IPS DF 4.7 (cell line): Measurements from ENCODE around the gene SETD7.

Experiments used
- DNase-seq: peaks from one replicate; pipeline ENCODE4 v3.0.0-alpha.2; 2013; ENCODE audit warnings: low spot score; ENCODE audit errors: extremely low read depth

Gene SETD7

DNA sequence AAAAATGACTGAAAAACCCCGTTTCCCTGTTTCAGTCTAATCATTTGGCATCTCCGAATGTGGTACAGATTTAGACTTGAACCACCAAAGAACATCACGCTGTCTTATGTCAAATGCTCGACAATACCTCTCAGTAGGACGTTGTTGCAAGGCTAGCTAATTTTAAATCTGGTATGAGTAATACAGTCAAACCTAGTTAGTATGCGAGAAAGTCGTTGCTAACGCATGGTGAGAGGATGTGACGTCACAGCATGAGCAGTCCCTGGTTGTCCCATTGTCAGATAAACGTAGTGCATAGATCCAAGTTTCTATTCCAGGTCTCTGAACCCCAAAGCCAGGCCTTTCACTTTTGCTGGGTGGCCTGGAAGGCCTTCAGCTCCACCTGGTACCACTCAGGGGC, 44.7 kb downstream of the SETD7 start:
- DNase-seq: no peak

DNA sequence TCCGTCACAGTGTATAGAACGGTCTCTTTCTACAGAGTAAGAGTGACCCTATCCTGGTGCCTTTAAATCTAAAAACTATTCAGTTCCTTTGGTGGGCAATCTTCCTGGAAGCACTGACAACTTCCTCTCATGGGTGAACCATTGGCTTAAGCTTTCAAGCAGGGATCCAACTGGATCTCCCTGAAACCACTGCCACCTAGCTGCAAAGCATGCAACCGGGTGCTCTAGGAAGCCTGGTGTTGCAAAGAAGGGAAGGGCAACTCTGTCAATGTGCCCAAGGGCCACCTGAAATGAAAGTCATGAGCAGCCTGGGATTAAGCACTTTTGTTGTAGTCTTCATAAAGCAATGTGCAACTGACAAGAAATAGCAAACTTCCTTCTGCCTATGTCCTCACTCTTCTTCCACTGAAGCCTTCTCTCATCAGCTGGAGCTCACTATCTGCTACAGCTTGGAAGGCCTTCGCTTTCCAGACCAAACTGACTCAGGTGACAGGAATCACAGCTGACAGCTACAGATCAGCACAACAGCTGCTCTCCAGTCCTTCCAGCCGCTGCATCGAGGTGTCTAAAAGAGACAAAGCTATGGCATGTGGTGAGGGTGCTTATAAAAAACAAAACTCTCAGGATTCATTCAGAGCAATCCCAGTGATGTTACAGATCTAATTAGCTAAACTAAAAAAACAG, 46.1 kb downstream of the SETD7 start:
- no peak for DNase-seq

DNA sequence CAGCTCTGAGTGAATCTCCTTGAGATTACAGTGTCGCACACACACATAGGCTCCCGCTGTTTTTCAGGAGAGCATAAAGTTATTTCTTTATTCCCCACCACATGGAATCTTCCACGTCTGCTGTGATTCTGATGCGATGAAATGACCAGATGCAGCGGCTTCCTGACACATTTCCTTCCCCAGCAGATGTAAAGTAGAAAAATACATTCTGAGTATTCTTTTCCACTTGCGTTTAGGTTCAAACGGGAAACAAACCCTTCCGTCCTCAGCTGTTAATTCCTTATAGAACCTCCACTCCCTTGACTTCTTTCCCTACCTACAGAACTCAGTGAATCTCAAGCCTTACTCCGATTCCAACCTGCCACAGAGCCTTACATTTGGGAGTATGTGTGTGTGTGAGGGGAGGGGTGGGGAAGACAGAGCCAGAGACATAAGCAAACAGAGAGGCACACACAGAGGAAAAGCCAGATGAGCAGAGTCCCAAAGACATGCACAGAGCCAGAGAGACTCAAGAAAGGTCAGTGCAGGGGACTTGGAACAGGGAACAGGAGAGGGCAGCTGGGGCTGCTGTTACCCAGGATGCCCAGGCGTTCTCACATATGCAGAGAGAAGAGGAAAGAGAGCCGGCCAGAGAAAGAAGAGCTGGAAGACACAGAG, 47.3 kb downstream of the SETD7 start:
- DNase-seq: no peak

DNA sequence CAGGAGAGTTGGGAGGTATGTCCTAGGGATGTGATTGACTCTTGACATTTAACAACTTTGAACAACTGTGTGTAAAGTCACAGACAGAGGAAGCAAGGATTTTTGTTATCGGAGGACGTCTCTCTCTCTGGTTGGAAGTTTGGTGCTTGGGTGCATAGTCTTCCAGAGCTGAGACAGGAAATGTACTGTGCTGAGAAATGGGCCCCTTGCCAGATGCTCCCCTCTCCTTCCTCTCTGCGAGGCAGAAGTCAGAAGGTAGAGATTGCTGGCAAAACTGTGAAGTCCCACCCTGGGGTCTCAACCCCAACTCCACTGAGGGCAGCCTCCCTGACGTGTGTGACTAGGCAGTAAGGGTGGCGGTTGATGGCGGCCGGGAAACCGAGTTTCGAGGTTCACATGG, 49.2 kb downstream of the SETD7 start:
- DNase-seq: no peak

DNA sequence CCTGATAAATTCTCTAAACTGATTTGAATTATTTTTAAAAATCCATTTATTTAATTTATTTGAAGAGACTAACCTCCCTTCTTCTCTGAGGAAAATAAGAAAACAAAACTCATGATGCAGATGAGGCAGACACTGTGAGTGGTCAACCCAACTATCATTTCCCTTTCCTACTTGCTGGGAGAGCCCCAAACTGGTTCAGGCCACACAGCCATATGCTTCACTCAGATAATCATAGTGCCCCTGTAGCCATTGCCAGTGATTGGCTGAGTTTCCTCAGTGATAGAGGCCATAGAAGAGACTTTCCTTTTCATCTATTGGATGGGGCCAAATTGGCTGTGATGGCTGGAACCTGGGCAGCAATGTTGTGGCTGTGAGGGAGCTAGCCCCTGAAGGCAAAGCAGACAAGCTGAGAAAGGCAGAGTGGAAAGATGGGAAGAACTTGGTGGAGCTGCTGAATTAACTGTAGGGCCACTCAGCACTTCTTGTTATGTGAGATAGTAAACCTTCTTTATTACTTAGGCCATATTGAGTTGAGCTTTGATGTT, 52.3 kb downstream of the SETD7 start:
- no peak for DNase-seq

DNA sequence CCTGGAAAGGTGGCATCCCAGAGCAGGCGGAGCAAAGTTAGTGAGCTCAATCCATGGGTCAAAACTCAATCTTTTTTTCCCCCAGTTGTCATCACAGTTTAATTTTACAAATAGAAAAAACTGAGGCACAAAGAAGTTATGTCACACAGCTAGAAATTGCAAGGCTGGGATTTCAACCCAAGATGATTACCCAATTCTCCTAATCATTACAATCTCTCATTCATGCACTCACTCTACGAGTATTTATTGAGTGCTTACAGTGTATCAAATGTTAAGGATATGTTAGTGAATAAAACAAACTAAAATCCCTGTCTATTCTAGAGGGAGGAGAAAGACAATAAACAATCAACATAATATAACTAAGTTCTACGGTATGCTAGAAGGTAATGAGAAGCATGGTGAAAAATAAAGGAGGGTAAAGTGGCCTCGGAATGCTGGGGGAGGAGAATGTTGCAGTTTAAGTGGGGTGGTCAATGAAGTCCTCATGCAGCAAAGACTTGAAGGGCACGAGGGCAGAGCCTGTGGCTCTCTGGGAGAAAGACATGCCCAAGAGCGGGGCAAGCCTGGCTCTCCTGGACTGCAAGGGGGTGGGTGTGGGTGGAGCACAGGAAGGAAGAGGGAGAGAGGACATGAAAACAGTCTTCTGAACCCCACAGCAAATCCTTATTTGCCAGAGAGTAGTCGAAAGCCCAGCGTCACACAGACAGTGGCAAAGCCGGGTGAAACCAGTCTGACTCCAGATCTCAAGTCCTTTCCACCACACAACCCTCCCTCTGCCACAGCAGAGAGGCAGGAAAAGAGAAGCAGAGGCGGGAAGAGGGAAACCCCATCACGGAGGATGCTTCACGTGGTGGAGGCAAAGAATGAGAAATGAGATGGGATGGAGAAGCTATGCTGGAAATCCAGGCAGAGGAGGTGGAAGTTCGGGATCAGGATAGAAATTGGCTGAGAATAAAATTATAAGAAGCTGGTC, 53.8 kb downstream of the SETD7 start:
- DNase-seq: no peak

DNA sequence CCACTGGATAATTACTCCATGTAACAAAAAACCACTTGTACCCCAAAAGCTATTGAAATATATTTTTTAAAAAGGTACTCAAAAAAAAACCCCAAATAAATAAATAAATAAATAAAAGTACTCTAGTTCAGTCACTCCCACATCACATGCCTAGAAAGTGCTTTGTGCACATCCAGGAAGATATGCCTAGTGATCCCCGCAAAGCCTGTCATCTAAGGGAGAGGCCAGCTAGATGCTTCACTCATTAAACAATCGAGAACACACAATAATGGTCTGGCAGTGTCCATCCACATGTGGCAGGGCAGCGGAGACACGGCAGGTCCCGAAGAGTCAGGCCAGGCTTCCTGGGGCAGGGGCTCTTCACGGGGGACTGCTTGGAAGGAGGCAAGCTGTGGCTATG, 54.5 kb downstream of the SETD7 start:
- no peak for DNase-seq

DNA sequence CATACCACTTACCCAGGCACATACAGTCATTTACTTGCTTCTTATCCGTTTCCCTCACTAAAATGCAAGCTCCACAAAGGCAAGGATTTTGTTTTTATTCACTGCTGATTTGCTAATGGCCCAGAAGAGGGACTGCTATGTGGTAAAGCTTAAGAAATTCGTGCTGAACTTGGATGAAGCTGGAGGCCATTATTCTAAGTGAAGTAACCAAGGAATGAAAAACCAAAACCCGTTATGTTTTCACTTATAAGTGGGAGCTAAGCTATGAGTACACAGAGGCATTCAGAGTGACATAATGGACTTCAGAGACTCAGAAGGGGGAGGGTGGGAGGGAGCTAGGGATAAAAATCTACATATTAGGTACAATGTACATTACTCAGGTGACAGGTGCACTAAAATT, 54.9 kb downstream of the SETD7 start:
- no peak for DNase-seq

DNA sequence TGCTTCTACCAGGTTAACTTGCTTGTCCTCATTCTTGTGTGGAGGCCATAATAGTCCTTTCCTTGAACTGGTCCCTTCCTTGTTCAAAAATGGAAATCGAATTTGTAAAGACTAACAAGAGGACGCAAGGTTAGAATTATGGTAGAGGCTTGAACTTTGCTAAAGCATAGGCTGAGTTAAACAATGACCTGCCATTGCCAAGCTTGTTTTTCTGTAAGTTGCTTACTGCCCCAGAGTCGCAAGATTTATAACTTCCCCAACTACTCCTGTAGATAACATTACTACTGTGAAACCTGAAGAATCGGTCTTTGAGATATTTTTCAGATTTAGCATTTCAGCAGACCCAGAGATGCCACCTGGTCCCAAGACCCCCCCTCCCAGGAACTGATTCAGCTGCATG, 56.8 kb downstream of the SETD7 start:
- no peak for DNase-seq

DNA sequence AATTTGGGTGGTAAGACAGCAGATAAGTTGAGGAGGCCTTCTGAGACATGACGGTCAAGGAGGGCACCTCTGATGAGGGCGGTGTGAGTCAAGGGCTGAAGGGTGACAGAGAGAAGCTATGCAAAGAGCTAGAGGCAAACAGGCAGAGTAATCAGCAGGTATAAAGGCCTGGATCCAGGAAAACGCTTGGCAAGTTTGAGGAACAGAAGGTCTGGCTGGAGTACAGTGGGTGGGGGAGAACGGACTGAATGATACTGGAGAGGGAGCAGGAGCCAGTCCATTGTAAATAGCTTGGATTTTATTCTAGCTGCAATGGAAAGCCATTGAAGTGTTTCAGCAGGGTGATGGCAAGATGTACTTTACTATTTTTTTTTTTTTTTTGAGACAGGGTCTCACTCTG, 62.8 kb downstream of the SETD7 start:
- no peak for DNase-seq

DNA sequence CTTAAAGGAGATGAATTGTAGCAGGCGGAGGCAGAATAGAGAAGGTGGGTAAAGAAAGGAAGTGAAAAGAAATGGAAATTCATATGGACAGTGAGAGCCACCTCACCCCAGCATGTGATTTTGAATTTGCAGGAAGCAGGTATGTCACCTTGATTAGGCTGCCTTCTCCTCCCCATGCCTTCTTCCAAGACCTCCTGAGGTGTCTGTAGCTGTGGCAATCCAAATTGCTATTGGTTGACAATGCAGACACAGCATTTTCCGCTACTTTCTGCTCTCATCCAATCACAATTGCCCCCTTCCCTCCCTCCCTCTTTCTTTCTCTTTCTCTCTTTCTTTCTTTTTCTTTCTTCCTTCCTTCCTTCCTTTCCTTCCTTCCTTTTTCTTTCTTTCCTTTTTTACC, 63.6 kb downstream of the SETD7 start:
- DNase-seq: peak; percentile 28

DNA sequence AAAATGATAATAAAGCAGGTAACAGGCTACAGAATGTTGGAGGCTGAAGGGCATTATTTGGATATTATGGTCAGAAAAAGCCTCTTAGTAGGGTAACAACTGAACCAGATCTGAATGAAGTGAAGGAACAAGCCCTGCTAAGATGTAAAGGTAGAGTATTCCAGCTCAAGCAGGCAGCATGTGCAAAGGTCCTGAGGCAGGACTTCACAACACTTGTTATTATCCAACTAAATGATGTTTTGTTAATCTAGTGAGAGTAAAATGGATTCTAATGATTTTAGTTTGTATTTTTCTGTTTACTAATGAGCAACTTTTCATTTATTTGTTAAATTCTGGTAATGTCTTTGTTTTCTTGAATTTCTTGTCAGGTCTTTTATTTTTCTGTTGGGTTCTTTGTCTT, 66.4 kb downstream of the SETD7 start:
- no peak for DNase-seq

DNA sequence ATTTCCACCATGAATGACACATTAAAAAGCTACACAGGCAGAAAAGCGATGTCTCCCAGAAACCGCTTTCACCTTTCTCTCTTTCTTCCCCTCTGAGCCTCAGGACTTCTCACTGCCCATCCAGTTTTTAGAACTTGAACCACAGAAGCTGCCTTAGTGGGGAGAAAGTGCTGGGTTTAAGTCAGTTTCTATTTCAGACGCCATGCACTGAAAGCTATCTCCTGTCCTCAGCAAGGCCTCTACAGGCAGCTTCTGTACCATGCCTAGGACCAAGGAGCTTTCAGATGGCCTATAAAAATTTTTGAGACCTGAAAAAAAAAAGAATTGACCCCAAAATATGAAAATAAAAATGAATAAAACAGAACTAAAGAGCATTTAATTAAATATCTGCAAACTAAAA, 67.6 kb downstream of the SETD7 start:
- DNase-seq: no peak

DNA sequence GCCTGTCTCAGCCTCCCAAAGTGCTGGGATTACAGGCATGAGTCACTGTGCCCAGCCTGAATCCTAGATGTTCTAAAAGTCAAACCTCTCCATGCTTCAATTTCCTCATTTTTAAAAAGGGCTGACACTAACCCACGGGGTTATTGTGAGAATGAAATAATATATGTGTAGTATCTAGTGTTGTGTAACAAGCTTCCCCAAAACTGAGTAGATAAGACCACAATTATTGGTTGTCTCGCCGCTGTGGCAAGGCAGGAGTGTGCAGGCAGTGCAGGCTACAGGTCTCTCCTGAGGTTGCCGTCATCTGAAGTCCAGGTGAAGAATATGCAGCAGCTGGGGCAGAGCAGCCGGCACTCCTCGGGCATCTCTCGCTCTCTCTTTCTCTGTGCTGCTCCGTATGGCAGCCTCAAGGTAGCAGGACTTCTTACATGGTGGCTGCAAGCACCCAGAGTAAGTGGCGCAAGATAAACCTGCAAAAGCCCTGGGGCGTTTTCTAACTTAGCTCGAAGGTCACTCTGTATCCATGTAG, 71.2 kb downstream of the SETD7 start:
- no peak for DNase-seq

DNA sequence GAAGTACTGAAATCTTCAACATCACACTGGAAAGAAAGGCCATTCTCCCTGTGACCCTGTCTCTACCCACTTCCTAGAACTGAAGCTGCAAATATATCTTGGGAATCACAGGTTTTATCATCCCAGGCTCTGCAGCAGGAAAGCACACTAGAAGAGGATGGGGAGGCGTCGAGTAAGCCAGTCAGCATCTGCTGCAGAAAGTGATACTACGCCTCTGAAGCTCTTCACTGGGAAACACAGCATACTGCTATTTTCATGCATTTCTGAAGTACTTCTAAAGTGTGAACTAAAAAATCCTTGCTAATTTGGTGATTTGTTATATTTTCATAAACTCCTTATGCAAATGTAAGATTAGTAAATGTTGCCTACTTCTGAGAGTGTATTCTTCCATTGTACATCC, 73.0 kb downstream of the SETD7 start:
- no peak for DNase-seq

DNA sequence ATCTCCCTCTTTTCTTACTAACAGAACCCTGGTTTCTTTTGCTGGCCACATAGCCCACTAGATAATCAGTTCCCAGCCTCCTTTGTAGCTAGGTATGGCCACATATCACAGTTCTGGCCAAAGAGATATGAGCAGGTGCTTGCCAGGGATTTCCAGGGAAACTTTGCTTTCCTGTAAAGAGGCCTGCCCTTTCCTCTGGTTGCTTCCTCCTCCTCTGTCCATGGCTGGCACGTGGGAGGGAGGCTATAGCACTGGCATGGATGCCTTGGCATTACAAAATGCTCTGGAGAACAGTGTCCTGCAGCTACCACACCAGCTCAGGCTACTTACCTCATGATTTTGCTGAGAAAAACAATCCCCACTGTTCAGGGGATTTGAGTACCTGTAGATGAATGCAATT, 74.6 kb downstream of the SETD7 start:
- no peak for DNase-seq

DNA sequence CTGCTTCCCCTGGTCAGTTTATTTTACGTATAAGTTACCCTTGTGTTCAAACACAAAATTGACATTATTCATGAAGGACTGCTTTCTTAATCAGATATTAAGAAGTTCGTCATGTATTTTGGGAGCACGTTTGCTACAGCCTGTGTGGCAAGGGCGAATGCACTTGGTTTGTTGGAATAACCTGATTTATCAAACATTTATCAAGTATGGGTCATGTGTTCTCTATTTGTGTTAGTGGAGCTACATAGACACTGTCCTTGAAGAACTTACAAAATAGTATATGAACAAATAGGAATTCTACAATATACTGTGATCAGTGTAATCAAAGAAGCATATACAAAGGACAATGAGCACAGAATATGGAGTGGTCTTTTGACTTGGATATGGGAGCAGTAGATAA, 79.7 kb downstream of the SETD7 start:
- no peak for DNase-seq

DNA sequence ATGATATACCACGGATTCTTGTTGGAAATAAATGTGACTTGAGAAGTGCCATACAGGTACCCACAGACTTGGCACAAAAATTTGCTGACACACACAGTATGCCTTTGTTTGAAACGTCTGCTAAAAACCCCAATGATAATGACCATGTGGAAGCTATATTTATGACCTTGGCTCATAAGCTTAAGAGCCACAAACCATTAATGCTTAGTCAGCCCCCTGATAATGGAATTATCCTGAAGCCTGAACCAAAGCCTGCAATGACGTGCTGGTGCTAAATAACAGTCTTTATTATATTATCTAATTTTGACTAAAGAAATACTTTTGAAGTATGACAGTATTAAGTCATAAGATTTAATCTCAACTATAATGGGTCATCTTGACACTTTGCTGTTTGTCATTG, 83.2 kb downstream of the SETD7 start:
- DNase-seq: no peak

DNA sequence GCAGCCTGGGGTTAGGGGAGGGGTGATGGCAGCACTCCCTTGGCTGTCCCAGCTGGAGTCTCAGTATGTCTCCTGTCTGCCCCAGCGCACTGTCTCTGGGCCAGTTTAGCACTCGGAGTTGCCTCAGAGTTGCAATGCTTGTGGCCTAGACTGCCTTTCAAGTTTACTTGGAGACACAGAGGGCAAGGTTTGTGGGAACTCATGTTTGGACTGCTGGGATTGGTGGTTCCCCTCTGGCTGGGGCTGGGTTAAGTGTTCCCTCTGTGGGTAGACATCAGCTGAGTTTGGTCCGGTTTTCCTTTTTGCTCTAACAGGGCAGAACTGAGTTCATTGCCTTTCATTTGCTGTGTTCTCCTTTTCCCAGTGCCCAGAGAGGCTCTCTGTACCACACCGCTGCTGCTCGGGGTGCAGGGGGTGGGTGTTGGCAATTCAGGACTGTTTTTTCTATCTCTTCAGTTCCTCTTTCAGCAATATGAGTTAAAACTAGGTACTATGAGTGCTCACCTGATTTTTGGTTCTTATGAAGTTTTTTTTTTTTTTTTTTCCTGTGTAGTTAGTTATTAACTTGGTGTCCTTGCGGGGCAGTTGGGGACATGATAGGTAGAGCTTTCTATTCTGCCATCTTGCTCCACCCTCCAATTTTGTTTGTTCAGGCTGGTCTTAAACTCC, 84.9 kb downstream of the SETD7 start:
- DNase-seq: no peak

DNA sequence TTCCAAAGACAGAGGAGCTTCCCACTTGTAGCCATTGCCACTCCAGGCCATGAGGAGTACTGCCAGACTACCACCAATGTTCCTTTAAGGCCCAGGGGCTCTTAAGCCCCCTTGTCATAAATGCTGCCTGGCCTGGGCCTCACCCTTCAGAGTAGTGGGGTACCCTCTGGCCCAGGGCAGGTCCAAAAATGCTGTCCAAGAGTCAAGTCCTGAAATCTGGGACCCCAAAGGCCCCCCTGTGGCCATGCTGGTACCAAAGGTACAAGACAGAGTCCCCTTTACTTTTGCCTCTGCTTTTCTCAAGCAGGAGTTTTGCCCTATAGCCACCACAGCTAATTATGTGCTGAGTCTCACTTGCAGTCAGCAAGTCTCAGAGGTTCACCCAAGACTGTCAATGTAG, 85.7 kb downstream of the SETD7 start:
- no peak for DNase-seq

DNA sequence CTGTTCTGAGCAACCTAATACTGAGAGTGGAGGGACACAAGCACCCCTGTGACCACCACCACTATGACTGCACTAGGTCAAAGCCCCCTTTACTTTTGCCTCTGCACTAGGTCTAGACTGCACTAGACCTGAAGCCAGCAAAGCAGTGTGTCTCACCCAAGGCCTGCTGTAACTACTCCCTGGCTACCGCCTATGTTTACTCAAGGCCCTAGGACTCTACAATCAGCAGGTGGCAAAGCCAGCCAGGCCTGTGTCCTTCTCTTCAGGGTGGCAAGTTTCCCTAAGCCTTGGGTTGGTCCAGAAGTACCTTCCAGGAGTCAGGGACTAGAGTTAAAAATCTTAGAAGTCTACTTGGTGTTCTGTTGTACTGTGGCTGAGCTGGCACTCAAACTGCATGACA, 86.2 kb downstream of the SETD7 start:
- no peak for DNase-seq
